ENCODE results near the gene HRAS. TPM values are rescaled to one million over a fixed set of nuclear protein-coding genes. Genes with fewer than 3 reads are reported as not detected.

Gene HRAS
- total RNA-seq, 1 donor from 2014 or later, result 53.5 TPM

DNA sequence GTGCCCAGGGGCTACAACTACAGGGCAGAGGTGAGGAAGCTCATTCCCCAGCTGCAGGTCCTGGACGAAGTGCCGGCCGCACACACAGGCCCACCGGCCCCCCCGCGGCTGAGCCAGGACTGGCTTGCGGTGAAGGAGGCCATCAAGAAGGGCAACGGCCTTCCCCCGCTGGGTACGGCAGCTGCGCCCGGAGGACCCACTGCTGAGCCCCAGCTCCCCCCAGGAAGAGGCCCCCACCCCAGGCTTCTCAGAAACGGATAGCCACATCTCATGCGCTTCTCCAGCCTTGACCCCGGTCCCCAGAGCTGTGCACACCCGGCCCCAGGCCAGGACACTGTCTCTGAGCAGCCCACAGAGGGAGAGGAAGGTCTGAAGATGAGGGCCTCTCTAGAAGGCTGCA is 15.8 kb upstream of the HRAS start:
- Histone ChIP-seq H3K27ac (no peak overlapping the region), H3K36me3 (no peaks in the 10 kb centered on the region), H3K4me1 (peaks cover 20% of the 10 kb centered on the region), H3K9me3 (no peaks in the 10 kb centered on the region), H3K27me3 (peaks cover 14% of the 10 kb centered on the region), H3K4me3 (no peak overlapping the region)
- intact Hi-C loops (cut with DNase I), result loop anchor here (10.0 kb wide), 1 partner anchor 174 kb away; no protein-coding TSS in a partner anchor
- TF ChIP-seq, protein P1, sequence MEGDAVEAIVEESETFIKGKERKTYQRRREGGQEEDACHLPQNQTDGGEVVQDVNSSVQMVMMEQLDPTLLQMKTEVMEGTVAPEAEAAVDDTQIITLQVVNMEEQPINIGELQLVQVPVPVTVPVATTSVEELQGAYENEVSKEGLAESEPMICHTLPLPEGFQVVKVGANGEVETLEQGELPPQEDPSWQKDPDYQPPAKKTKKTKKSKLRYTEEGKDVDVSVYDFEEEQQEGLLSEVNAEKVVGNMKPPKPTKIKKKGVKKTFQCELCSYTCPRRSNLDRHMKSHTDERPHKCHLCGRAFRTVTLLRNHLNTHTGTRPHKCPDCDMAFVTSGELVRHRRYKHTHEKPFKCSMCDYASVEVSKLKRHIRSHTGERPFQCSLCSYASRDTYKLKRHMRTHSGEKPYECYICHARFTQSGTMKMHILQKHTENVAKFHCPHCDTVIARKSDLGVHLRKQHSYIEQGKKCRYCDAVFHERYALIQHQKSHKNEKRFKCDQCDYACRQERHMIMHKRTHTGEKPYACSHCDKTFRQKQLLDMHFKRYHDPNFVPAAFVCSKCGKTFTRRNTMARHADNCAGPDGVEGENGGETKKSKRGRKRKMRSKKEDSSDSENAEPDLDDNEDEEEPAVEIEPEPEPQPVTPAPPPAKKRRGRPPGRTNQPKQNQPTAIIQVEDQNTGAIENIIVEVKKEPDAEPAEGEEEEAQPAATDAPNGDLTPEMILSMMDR (IDR thresholded peaks at IDR 0.05), result no peak
- TF ChIP-seq POLR2AphosphoS5 (IDR thresholded peaks at IDR 0.05; ENCODE audit: insufficient read depth in 1 of 2, low read depth in 1 of 2), result no peak
- TF ChIP-seq POLR2A (IDR thresholded peaks at IDR 0.05), result no peak
- DNase-seq (ENCODE audit: extremely low spot score in 2 of 2), result no peak

DNA sequence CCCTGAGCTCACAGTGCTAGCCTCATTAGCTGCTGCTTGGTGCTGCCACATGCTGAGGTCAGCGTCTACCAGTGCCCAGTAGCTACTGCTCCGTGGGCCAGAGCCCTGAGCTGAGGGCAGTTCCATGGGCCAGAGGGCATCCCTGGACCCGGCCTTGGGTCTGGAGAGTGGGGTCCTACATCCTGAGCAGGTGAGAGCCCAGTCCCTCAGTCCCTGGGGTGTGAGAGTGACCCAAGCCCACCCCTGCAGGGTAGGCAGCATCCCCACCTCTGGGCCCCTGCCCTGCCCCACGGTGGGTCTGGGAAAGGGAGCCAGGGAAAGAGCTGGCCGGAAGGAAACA is 15.3 kb upstream of the HRAS start:
- no peaks in the 10 kb centered on the region for H3K9me3 ChIP-seq
- H3K4me1 ChIP-seq, result peaks cover 17% of the 10 kb centered on the region
- H3K27ac ChIP-seq, result no peak overlapping the region
- H3K4me3 ChIP-seq, result no peak overlapping the region
- TF ChIP-seq POLR2AphosphoS5 (IDR thresholded peaks at IDR 0.05; ENCODE audit: insufficient read depth in 1 of 2, low read depth in 1 of 2) (no peak), POLR2A (IDR thresholded peaks at IDR 0.05) (no peak)
- TF ChIP-seq, protein P1 (IDR thresholded peaks at IDR 0.05), result no peak
- H3K27me3 ChIP-seq, result peaks cover 14% of the 10 kb centered on the region
- no peaks in the 10 kb centered on the region for H3K36me3 ChIP-seq
- DNase-seq (ENCODE audit: extremely low spot score in 2 of 2), result no peak
- intact Hi-C loops (cut with DNase I), result loop anchor here (10.0 kb wide), 1 partner anchor 174 kb away; no protein-coding TSS in a partner anchor

DNA sequence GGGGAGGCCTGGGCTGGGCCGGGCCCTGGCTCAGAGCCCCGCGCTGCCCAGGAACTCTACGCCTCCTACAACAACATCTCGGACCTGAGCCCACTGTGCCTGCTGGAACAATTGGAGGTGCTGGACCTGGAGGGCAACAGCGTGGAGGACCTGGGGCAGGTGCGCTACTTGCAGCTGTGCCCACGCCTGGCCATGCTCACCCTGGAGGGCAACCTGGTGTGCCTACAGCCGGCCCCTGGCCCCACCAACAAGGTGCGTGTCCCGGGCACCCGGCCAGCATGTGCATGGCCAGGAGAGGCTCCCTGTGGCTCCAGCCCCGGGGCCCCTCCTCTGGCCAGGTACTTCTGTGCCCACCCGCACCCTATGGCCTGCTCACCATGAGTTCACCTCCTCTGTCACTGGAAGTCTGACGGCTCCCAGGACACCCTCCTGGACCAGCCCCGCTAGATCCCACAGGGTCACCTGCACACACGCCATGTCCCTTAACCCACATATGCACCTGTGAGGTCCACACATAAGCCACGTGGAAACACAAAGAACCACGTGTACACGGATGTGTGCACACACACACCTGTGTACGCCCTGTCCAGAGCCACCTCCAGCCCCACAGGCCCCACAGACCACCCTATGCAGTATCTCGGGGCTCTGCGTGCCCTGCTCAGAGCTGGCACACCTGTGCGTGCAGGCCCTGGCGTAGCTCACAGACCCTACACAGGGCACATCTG is 14.8 kb upstream of the HRAS start:
- DNase-seq (ENCODE audit: extremely low spot score in 2 of 2), result no peak
- intact Hi-C loops (cut with DNase I), result loop anchor here (10.0 kb wide), 1 partner anchor 175 kb away; no protein-coding TSS in a partner anchor
- Histone ChIP-seq H3K36me3 (no peaks in the 10 kb centered on the region), H3K9me3 (no peaks in the 10 kb centered on the region), H3K4me3 (no peak overlapping the region), H3K4me1 (peaks cover 12% of the 10 kb centered on the region), H3K27me3 (peaks cover 10% of the 10 kb centered on the region), H3K27ac (no peak overlapping the region)
- TF ChIP-seq POLR2AphosphoS5 (IDR thresholded peaks at IDR 0.05; ENCODE audit: insufficient read depth in 1 of 2, low read depth in 1 of 2), result no peak
- TF ChIP-seq POLR2A (IDR thresholded peaks at IDR 0.05), result no peak
- TF ChIP-seq, protein P1 (IDR thresholded peaks at IDR 0.05), result no peak

DNA sequence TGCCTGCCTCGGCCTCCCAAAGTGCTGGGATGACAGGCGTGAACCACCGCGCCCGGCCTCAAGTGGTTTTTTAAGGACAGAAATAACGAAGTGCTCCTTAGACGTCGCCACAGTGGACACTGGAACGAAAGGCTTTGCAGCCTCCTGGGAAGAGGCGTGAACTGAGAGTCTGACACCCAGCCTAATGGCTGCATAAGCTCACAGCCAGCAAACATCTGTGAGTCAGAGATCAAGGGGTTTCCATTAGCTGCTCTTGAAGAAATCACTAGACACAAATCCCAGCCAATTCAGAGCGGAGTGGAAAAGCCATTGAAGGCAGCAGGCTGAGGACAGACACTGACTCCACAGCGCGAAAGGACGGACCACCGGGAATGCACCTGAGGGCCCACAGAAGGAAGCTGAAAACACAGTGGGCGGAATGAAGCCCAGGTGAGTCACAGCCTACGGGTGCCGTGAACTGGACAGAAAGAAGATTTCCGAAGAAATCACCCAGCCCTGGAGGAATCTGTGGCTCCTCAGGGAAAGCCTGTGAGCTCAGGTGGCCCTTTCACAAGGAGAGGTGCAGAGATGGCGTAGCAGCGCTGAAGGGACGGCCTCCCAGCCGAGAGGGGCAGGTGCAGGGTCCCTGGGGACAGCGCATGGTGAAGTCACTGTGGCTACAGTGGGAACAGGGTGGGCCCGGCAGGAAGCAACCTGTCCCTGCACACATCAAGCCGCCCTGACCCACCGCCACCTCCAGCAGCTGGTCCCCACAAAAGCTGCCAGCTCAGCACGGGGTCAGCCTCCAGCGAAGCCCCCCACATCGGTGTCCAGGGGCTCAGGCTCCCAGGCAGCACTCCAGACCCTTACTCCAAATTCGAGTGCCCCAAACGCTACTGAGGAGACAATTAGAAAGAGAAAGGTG is 13.6 kb upstream of the HRAS start:
- H3K27me3 ChIP-seq, result peaks cover under 1% of the 10 kb centered on the region
- TF ChIP-seq POLR2A (IDR thresholded peaks at IDR 0.05) (no peak), POLR2AphosphoS5 (IDR thresholded peaks at IDR 0.05; ENCODE audit: insufficient read depth in 1 of 2, low read depth in 1 of 2) (no peak)
- TF ChIP-seq, protein P1 (IDR thresholded peaks at IDR 0.05), result no peak
- DNase-seq (ENCODE audit: extremely low spot score in 2 of 2), result no peak
- no peak overlapping the region for H3K27ac ChIP-seq
- no peaks in the 10 kb centered on the region for H3K36me3 ChIP-seq
- intact Hi-C loops (cut with DNase I), result no loop called here
- H3K9me3 ChIP-seq, result no peaks in the 10 kb centered on the region
- no peak overlapping the region for H3K4me3 ChIP-seq
- H3K4me1 ChIP-seq, result peaks cover under 1% of the 10 kb centered on the region
